ENCODE measurements around the gene CTNNA2.

The CTNNA2 gene

DNA sequence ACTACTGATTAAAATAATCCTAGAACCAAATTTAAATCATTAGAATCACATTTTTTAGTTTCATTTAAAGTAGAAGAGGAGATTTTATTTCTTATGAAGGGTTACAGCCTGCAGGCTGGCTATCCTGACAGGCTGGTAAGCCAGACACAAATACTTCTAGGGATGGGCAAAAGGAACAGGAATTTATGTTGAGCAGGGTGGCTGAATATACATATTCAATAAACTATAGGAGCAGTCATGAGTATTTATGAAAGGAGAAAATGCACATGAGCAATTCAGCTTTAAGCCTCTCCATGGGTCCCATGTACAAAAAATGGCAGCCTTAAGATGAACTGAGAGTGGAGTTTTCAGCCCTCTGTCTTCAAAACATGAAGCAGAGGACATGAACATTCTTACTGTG lies 182.4 kb downstream of the CTNNA2 start:
- Histone ChIP-seq H3K27ac (no peak overlapping the region), H3K4me3 (no peak overlapping the region)

DNA sequence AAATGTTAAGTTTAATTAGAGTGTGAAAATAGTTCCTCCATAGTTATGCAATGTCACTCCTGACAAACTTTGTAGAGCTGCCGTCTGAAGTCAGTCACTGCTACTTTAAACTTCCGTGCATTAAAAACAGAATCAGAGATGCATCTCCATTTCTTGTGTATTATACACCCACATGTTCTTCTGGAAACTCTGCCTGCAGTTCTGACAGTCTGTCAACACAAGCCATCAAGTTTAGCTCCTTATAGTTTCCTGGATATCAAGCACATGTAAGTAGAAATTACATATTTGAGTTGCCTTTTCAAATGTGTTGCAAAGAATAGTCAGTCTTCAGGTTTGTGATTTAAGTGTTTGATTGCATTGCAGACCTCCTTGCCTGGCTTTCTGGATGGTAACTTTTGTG lies 184.3 kb downstream of the CTNNA2 start:
- Histone ChIP-seq H3K27ac (no peak overlapping the region), H3K4me3 (no peak overlapping the region)

DNA sequence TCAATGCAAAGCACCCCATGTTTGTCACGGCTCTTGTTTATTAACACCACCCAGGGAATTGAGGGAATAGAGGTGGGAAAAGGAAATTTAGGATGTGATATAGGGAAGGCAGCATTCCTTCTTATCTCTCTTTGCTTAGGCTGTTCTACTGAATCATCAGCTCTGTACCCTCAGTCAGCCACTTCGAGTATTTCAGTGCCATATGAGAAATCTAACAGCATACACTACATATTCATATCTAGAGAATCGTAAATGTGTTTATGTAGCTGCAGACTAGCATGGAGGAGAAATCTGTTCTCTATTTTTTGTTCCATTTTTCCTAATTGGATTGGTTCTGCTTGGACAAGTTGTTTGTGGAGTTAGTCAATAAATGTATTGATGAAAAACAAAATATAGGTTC lies 187.8 kb downstream of the CTNNA2 start:
- no peak overlapping the region for H3K27ac ChIP-seq
- no peak overlapping the region for H3K4me3 ChIP-seq

DNA sequence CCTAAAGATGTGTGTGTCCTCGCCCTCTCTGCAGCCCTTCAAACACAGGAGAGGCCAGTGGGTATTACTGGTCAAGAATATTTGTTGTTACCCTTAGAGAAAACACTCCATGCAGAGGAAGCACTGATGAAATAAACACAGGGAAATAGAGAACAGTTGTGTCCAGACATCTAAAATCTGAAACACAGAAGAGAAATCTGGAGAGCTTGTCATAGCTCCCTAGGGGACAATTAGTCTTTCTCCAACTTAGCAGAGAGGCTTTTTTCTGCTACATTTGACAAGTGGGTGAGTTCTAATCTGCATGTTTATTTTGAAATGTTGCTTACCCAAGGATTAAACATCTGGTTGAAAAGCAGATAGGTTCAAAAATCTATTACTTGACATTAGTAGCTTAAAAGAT lies 190.1 kb downstream of the CTNNA2 start:
- Histone ChIP-seq H3K4me3 (no peak overlapping the region), H3K27ac (no peak overlapping the region)

DNA sequence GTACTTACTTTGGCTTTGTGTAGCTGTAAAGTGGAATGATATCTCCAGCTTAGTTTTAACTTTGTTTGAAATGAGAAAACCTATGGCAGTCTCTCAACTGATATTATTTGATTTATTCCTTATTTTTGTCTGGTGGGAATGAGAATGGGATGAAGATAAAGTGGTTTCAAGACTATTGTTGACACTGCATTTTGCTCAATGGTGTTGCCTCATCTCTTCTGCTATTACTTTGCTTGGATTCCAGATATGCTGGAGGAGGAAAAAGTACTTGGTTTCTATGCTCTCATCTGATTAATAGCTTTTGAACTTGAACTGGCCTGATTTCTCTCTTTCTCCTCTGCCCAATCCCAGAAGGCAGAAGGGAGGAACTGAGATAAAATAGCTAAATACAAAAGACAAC lies 198.2 kb downstream of the CTNNA2 start:
- no peak overlapping the region for H3K27ac ChIP-seq

DNA sequence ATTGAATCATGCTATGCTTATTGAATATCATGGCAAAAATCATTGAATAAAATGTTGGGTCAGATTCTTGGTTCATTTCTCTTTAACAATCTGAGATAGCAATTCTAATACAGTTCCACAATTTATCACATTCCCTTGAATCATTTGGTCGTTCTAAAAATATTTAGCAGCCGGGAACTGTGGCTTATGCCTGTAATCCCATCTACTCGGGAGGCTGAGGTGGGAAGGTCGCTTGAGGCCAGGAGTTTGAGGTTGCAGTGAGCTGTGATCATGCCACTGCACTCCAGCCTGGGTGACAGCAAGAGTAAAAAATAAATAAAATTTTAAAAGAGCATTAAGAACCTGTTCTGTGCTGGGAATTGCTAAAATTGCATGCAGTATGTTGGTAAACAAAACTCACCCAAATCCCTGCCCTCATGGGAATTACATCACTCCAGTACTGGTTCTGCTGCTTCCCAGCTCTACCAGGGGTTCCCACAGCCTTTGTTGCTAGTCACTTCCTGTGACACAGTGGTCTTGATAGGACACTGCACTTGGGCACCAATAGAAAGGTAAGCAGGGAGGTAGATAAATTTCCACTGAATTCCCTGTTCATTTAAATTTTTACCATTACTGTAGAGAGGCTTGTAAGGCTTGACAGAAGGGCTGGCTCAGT lies 200.4 kb downstream of the CTNNA2 start:
- Histone ChIP-seq H3K4me3 (no peak overlapping the region), H3K27ac (no peak overlapping the region)

More for the DNA sequence above, 198.2 kb downstream of the CTNNA2 start:
- H3K4me3 ChIP-seq: no peak overlapping the region

DNA sequence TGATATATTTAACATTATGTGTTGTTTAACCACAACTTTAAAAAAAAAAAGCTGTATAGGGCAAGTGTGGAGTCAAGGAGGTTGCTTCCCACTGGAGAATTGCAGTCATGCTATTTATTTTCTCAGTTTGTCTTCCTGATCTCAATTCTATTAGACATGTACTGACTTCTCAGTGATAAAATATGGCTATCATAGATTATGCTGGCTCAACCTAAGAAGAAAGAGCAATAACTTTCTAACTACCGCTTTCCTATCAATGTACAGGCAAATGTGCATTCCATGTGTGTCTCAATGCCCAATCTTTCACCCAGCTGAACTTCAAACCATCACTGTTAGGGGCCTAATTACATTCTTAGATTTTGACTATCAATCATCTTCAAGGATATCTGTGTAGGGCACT lies 201.4 kb downstream of the CTNNA2 start:
- H3K4me3 ChIP-seq: no peak overlapping the region
- no peak overlapping the region for H3K27ac ChIP-seq

DNA sequence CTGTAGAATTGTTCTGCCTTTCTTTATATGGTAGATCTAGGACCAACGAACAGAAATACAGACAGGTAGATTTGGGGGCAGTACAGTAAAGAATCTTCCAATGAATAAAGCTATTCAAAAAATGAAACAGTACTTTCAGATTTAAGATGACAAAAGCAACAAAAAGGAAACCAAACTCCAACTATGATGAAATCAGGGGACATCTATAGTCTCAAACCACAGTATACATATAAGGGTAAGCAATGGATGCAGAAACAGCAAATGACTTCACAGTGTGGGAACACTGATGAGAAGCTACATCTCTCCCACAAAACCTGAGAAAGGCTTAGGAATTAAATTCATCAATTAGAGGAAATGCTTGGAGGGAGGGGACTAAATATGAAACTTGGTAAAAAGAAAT lies 202.5 kb downstream of the CTNNA2 start:
- Histone ChIP-seq H3K27ac (no peak overlapping the region), H3K4me3 (no peak overlapping the region)

DNA sequence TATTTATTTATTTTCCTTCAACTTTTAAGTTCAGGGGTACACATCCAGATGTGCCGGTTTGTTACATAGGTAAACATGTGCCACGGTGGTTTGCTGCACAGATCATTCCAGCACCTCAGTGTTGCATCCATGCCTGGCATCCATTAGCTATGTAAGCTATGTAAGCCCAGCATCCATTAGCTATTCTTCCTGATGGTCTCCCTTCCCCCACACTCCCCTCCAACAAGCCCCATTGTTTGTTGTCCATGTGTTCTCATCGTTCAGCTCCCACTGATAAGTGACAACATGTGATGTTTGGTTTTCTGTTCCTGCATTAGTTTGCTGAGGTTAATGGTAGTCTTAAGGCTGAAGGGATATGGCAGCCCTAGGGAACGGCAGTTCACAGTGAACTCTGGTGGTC lies 203.4 kb downstream of the CTNNA2 start:
- no peak overlapping the region for H3K27ac ChIP-seq
- H3K4me3 ChIP-seq: no peak overlapping the region

DNA sequence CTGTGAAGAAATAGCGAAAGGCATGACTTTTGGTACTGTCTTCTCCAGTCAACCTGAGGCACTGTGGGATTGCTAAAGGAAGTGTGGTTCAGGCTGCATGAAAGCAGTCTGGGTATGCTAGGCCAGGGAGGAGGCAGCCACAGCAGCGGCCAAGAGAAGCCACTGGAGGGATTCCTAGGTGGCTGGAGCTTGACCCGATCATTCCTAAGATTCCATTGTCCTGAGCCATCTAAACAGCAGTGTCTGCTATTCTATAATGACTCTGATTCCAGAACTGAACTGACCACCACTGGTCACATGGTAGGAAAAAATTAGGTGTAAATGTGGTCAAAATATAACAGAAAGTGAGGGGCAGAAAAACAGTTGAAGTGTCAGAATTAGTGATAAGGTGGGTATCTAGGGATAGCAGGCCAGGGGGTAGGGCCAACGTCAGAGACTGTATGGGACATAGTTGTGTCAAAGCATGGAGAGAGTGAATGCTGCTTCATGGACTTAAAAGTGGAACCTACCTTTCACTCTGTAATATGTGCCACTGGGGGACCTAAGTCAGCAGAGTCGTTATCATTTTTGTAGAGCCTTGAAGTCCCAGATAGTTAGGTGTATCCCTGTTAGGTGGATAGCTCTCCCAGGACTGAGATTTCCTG lies 204.6 kb downstream of the CTNNA2 start:
- Histone ChIP-seq H3K27ac (no peak overlapping the region), H3K4me3 (no peak overlapping the region)

DNA sequence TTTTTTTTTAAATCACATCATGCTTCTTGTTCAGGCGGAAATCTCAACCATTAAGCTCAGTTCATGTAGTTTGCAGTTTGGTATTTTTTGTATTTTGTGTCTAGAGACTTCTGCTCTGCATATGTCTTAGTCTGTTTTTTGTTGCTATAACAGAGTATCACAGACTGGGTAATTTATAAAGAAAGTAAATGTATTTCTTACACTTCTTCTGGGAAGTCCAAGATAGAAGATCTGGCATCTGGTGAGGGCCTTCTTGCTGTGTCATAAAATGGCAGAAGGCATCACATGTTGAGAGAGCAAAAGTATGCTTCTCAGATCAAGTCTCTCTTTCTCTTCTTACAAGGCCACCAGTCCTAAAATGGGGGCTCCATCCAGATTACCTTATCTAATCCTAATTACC lies 208.2 kb downstream of the CTNNA2 start:
- H3K27ac ChIP-seq: no peak overlapping the region
- no peak overlapping the region for H3K4me3 ChIP-seq

DNA sequence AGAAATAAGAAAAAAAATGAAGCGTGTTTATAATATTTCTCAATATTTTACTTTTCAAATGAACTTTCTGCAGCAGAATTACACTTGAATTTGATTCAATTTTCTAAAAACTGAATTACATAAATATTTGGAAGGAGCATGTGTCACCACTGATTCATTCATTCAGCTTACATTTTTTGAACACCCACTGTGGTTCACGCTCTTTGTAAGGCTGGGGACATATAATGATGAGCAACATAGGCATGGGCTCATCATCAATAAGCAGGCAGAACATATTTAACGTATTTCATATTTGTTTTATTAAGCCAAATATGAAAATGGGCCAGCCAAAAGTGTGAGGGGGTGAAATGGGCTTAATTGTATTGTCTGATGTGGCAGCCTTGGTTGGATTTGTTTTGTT lies 209.1 kb downstream of the CTNNA2 start:
- no peak overlapping the region for H3K27ac ChIP-seq
- H3K4me3 ChIP-seq: no peak overlapping the region

DNA sequence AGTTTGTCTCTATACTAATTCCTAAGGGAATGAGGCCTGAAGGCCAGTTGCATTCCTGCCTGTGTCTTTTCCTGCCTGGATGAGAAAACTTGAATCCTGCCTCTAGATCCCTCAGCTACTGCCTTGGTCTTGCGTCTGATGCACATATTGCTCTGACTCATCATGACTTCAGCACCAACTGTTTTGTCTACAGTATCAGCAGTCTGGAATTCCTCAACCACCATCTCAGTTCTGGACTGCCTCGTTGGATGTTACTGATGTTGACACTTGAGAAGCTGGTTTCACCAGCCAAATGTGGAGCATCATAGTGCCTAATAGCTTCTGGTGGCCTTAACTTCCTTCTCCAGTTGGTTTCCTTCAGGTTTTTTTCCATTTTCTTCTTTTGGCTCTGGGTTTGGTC lies 211.0 kb downstream of the CTNNA2 start:
- Histone ChIP-seq H3K4me3 (no peak overlapping the region), H3K27ac (peak overlapping the region in 1 of 21 experiments; percentile 66)

DNA sequence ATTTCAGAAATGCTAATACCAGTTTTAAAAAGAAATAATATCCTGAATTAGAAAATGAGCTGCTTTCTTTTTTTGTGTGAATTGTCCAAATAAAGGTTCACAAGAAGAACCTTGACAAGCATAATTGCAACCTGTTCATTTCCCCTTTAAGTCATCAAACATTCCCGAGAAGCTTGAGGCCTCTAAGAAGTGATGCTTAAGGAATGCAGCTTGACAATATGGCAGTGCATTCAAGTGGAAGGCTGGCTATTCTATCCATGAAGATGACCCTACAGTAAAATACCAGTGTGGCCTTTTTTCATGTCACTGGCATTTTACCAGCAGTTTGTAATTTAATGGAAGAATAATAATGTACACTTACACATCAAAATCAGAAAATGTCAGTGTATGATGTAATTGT lies 216.7 kb downstream of the CTNNA2 start:
- H3K27ac ChIP-seq: no peak overlapping the region
- H3K4me3 ChIP-seq: no peak overlapping the region

DNA sequence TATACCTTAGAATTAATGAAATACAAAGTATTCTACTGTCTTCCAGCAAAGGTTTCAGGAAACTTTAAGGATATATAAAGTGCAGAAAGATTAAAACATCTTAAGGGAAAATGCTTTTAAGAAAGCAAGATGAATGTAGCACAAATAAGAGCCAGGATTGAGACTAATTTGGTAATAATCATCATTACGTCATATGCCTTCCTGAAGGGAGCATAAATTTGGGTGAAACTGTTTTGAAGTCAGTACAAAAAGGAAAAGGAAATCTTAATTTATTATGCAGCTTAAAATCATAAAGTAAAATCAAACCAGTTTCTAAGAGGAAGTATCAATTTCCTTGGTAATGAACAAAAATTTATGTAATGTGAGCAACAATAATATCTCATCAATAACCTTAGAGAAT lies 221.7 kb downstream of the CTNNA2 start:
- Histone ChIP-seq H3K4me3 (no peak overlapping the region), H3K27ac (no peak overlapping the region)

DNA sequence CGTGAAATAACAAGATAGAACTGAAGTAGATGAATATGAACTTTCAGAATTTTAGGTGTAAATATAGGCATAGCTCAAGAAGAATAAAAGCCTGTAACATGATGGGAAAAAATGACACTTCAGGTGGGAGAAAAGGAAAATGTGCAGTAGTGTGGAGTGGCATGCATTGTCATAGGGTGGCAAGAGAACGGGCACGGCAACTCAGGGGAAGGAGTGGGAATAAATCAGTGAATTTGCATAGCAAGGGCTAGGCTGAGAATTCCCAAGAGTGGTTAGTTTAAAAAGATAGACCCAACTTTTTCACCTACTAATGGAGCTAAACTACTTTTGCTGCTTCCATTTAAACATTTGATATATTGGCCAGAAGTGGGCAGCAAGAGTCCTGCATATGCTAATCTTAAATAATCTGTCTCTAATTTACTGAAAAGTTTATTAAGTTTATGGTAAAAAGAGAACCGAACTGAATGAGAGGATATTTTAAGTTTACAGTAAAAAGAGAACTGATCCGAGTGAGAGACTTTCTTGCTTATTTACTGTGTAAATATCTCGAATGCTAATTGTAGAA lies 228.1 kb downstream of the CTNNA2 start:
- Histone ChIP-seq H3K4me3 (no peak overlapping the region), H3K27ac (no peak overlapping the region)

DNA sequence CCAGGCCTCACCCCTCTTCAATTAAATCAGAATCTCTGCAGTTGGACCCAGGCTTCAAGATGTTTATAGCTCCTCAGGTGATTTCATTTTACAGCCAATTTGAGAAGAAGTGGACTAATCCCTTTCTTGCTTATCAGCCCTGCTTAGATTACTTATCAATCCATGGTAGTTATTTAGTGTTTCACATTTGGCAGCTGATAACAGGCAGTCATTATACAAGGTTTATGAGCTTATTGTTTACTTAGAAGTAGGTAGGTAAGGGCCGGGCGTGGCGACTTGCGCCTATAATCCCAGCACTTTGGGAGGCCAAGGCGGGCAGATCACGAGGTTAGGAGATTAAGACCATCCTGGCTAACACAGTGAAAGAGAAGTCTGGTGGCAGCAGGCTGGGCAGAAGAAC lies 237.5 kb downstream of the CTNNA2 start:
- no peak overlapping the region for H3K27ac ChIP-seq
- H3K4me3 ChIP-seq: no peak overlapping the region

DNA sequence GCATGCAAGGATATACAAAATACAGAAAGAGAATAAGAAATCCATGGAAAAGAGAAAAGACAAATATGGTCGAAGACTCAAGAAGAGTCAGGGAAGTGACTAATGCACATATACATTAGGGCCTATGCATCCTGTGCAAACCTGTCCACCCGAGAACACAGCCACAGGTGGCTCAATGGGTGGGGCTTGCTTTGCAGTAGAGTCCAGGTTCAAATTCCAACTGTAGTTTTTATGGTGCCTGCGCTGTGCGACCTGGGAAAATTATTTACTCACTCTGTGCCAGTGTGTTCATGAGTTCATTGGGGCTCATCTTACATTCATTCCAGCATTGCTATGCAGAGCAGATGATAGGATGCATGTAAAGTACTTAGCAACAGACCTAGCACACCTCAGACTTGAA lies 244.7 kb downstream of the CTNNA2 start:
- H3K27ac ChIP-seq: no peak overlapping the region
- no peak overlapping the region for H3K4me3 ChIP-seq

DNA sequence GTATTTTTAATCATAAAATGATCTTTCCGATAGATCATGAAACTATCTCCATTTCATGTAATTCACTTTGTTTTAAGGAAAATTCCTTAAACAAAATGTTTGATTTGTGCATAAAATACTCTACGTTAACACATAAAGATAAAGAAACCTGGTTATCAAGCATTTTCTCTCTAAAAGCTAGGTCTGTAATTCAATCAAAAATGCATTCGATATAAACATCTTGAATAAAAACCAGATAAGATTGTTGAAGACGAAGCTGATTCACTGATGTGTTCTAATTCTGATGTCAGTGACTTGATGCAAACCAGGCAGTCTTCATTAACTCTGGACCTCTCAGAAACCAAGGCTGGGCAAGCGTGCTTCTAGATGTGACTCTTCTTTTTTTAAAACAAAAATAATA lies 245.2 kb downstream of the CTNNA2 start:
- Histone ChIP-seq H3K4me3 (no peak overlapping the region), H3K27ac (no peak overlapping the region)

DNA sequence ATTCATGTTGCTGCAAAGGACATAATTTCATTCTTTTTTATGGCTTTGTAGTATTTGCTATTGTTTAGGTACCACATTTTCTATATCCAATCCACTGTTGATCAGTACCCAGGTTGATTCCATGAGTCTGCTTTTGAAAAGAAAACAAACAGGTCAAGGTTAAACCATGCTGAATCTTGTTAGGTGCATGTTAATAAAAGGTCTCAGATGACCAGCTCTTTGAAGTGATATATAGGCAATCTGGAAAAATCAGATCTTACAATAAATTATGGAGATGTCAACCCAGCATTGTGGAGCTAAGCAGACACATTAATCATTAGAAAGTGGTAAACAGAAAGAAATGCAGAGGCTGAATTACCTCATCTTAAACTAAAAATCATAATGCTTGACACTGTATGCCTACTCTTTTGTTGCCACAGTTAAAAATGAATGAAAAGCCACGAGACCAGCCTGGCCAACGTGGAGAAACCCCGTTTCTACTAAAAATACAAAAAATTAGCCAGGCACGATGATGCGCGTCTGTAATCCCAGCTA lies 246.0 kb downstream of the CTNNA2 start:
- Histone ChIP-seq H3K4me3 (no peak overlapping the region), H3K27ac (no peak overlapping the region)

DNA sequence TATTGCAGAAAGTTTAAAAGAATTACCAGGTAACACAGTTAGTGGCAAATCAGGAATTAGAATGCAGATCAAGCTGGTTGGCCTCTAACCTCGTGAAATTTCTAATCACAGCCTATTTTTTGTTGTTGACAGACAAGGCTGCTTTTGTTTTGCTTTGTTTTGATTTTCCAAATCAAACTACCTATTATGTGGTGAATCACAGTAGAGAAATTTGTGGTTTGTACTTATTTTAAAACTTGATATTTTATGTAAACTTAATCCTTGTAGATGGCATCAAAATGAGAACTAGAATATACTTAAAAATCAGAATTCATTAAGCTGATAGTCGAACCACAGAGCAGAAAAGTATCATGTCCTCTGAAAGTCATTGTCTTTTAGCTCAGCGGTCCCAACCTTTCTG lies 258.1 kb downstream of the CTNNA2 start:
- Histone ChIP-seq H3K4me3 (no peak overlapping the region), H3K27ac (no peak overlapping the region)

Measured in skin epidermis (tissue), 12 donors.